HFFc6 (cell line): ENCODE measurements around the gene THEM5. TPM values are rescaled to one million over a fixed set of nuclear protein-coding genes. Genes with fewer than 3 reads are reported as not detected.
"Not testable (repeated sequence)": the region's sequence is repeated elsewhere in the genome, so short reads cannot be mapped to it uniquely, and the experiment has no call there.

Experiments used
- DNase-seq: peaks from one replicate; pipeline ENCODE4 v3.0.0-alpha.2; 2018
- H3K27ac Mint-ChIP-seq: 2 replicates; pipeline ENCODE4 v1.8.0; 2020; ENCODE audit warnings: mild to moderate bottlenecking, mixed read lengths
- H3K27me3 Mint-ChIP-seq: 2 replicates; pipeline ENCODE4 v1.8.0; 2021; ENCODE audit warnings: mild to moderate bottlenecking, moderate library complexity, mixed read lengths; ENCODE audit not compliant: insufficient read depth
- H3K36me3 Mint-ChIP-seq: 2 replicates; pipeline ENCODE4 v1.8.0; 2021; ENCODE audit warnings: low read depth, mixed read lengths
- H3K4me1 Mint-ChIP-seq: 2 replicates; pipeline ENCODE4 v1.8.0; 2020; ENCODE audit warnings: low read depth, mixed read lengths
- H3K4me3 Mint-ChIP-seq: 2 replicates; pipeline ENCODE4 v1.8.0; 2020; ENCODE audit warnings: mild to moderate bottlenecking, moderate library complexity, mixed read lengths
- H3K9me3 Mint-ChIP-seq: 2 replicates; pipeline ENCODE4 v1.8.0; 2020; ENCODE audit warnings: mild to moderate bottlenecking, mixed read lengths
- total RNA-seq, 6 experiments: library from RNA; stranded (reverse); fragmentation: NEBNext Ultra II Directional; extraction: Animal tissue kit (Norgen Biotek cat#: 25700); gene quantifications; 2 replicates in 1 of 6; 3 replicates in 5 of 6; pipeline ENCODE4 v1.2.3, GENCODE V29; 2021
- TF ChIP-seq, protein P1 (sequence below): fragments of 200-600 bp; sonication (generic); IDR thresholded peaks from 2 replicates; pipeline ENCODE4 v1.5.0; 2021; ENCODE audit warnings: antibody characterized with exemption, mild to moderate bottlenecking

Gene THEM5
- total RNA-seq, 6 experiments from 2014 or later: not detected

DNA sequence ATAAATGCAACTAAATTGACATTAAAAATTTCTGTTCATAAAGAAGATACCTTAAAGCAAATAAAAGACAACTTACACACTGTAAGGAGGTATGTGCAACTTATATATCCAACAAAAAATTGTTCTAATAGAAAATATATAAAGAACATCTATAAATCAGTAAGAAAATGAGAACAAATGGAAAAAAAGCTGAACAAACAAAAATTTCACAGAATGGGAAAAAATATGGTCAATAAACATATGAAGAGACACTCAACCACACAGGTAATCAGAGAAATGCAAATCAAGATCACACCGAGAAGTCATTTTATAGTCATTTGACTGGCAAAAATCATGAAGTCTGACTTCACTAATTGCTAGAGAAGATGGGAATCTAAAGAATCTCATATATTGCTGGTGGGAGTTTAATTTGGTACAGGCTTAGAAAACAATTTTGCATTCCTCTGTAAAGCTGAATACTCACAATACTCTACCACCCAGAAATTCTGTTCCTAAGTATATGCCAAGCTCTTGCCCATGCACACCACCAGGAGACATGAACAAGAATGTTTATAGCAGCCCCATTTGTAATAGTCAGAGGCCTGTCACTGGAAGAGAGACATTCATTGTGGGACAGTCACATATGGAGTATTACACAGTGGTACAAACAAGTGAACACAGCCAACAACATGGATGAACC is 22.0 kb upstream of the THEM5 start:
- Mint-ChIP-seq H3K27me3 (peaks cover 2% of the 10 kb centered on the region), H3K27ac (no peak overlapping the region), H3K36me3 (peaks cover 11% of the 10 kb centered on the region; the same call in 1 of the 2 replicates), H3K4me1 (no peaks in the 10 kb centered on the region), H3K9me3 (no peaks in the 10 kb centered on the region), H3K4me3 (no peak overlapping the region)
- TF ChIP-seq, protein P1, sequence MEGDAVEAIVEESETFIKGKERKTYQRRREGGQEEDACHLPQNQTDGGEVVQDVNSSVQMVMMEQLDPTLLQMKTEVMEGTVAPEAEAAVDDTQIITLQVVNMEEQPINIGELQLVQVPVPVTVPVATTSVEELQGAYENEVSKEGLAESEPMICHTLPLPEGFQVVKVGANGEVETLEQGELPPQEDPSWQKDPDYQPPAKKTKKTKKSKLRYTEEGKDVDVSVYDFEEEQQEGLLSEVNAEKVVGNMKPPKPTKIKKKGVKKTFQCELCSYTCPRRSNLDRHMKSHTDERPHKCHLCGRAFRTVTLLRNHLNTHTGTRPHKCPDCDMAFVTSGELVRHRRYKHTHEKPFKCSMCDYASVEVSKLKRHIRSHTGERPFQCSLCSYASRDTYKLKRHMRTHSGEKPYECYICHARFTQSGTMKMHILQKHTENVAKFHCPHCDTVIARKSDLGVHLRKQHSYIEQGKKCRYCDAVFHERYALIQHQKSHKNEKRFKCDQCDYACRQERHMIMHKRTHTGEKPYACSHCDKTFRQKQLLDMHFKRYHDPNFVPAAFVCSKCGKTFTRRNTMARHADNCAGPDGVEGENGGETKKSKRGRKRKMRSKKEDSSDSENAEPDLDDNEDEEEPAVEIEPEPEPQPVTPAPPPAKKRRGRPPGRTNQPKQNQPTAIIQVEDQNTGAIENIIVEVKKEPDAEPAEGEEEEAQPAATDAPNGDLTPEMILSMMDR: no peak
- no peak for DNase-seq

DNA sequence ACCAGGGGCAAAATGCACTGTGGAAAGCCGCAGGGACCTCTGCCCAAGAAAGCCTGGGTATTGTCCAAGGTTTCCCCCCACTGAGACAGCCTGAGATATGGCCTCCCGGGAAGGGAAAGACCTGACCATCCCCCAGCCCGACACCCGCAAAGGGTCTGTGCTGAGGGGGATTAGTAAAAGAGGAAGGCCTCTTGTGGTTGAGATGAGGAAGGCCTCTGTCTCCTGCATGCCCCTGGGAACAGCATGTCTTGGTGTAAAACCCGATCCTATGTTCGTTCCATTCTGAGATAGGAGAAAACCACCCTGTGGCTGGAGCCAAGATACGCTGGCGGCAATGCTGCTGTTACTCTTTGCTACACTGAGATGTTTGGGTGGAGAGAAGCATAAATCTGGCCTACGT is 19.3 kb upstream of the THEM5 start:
- not testable (repeated sequence) for H3K27ac Mint-ChIP-seq, DNase-seq, H3K9me3 Mint-ChIP-seq, H3K4me3 Mint-ChIP-seq, H3K27me3 Mint-ChIP-seq, H3K4me1 Mint-ChIP-seq
- peaks cover 11% of the 10 kb centered on the region; the same call in 1 of the 2 replicates for H3K36me3 Mint-ChIP-seq

DNA sequence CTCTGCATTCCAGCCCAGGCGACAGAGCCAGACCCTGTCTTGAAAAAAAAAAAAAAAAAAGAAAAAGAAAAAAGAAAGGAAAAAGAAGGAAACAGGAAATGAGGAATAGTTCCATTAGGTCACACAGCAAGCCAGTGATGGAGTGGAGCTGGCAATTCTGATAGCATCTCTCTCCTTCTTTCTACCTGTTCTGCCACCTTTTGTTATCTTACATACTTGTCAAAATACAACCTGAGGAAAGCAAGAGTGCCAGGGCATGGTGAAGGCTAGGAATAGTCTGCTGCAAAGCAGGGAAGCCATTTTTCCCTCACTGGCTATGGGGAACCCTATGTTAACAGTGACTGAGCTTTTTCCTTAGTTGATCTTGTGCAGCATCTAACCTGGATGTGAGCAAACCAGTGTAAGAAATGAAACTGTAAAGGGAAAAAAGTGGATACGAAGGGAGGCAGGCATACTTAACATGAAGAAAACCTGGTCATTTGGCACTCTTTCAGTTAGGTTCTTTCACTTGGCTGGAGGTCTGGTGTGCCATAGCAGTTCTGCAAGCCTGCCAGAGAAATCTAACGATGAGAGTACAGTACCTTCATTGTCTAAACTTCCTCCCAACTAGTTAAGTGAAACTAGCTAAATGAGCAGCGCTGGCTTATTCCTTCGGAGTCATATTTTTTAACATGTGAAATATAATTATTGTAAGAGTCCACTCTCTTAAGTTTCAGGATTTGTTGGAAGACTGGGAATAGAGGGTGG is 17.9 kb upstream of the THEM5 start:
- H3K4me1 Mint-ChIP-seq: peaks cover 14% of the 10 kb centered on the region
- H3K36me3 Mint-ChIP-seq: peaks cover 6% of the 10 kb centered on the region; the same call in 1 of the 2 replicates
- no peak overlapping the region for H3K27ac Mint-ChIP-seq
- H3K4me3 Mint-ChIP-seq: no peak overlapping the region
- DNase-seq: no peak
- TF ChIP-seq, protein P1: no peak
- peaks cover 2% of the 10 kb centered on the region; the same call in 1 of the 2 replicates for H3K27me3 Mint-ChIP-seq
- no peaks in the 10 kb centered on the region for H3K9me3 Mint-ChIP-seq

DNA sequence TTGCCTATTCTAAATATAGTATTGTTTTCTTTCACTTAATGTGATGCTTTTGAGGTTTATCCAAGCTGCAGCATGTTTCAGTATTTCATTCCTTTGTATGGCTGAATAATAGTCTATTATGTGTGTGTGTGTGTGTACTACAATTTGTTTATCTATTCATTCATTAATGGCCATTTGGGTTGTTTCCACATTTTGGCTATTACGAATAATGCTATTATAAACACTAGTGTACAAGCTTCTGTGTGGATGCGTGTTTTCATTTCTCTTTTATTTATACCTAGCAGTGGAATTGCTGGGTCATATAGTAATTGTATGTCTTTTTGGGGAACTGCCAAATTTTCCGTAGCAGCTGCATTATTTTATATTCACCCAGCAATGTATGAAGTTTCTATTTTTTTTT is 15.0 kb upstream of the THEM5 start:
- peaks cover 12% of the 10 kb centered on the region for H3K27me3 Mint-ChIP-seq
- TF ChIP-seq, protein P1: no peak
- H3K27ac Mint-ChIP-seq: peak overlapping the region; percentile 61; the same call in 1 of the 2 replicates
- no peaks in the 10 kb centered on the region for H3K9me3 Mint-ChIP-seq
- no peak for DNase-seq
- H3K36me3 Mint-ChIP-seq: no peaks in the 10 kb centered on the region
- H3K4me3 Mint-ChIP-seq: no peak overlapping the region
- H3K4me1 Mint-ChIP-seq: peaks cover 14% of the 10 kb centered on the region

DNA sequence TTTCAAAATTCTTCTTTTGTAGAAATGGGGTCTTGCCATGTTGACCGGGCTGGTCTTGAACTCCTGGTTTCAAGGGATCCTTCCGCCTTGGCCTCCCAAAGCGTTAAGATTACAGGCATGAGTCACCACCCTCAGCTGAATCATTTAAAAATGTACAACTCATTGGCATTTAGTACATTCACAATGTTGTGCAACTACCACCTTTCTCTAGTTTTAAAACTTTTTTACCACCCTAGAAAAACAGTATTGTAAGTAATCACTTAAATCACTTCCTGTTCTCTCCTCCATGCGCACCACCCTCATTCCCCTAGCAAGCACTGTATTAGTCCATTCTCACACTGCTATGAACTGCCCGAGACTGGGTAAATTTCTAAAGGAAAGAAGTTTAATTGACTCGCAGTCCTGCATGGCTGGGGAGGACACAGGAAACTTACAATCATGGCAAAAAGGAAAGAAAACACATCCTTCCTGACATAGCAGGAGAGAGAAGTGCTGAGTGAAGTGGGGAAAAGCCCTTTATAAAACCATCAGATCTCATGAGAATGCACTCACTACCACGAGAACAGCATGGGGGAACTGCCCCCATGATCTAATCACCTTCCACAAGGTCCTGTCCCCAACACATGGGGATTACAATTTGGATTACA is 14.4 kb upstream of the THEM5 start:
- H3K4me3 Mint-ChIP-seq: no peak overlapping the region
- DNase-seq: peak; percentile 55
- H3K27me3 Mint-ChIP-seq: peaks cover 11% of the 10 kb centered on the region
- H3K27ac Mint-ChIP-seq: peak overlapping the region; percentile 61
- H3K4me1 Mint-ChIP-seq: peaks cover 14% of the 10 kb centered on the region
- no peaks in the 10 kb centered on the region for H3K36me3 Mint-ChIP-seq
- no peaks in the 10 kb centered on the region for H3K9me3 Mint-ChIP-seq
- TF ChIP-seq, protein P1: no peak
